Measurements from ENCODE around the gene XRN1. TPM values are rescaled to one million over a fixed set of nuclear protein-coding genes. Genes with fewer than 3 reads are reported as not detected.
"Not testable (repeated sequence)": the region's sequence is repeated elsewhere in the genome, so short reads cannot be mapped to it uniquely, and the experiment has no call there.

XRN1 gene
- total RNA-seq, 1 experiment from 2014 or later: 26.7 TPM

DNA sequence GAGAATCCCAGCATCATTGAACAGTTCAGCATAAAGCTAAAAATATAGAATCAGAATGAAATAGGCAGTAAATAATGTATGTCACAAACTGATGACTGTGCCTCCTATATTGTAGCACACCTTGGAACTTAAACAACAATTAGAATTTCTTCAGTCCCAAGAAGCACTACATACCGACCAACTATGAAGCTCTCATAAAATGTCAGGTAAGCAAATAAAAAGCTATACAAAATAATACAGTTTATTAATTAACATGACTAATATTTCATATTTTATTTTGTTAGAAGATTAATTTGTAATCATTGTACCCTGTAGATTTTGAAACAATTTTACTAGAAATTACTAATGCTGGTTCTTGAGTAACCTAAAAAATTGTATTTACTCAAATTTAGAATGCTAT, 137.4 kb downstream of the XRN1 start:
- intact Hi-C loops (cut with micrococcal nuclease; ENCODE audit: unreplicated experiment): no loop called here
- ChIA-PET CTCF (no interaction called here), POLR2A (ENCODE audit: low non-redundant PET) (no interaction called here)
- no peak overlapping the region for H3K4me3 ChIP-seq (ENCODE audit: low read depth, low read length, poor library complexity, severe bottlenecking)
- no peaks in the 10 kb centered on the region for H3K27me3 ChIP-seq (replicated peaks; ENCODE audit: insufficient read depth, low read depth, low read length, poor library complexity)
- H3K27ac ChIP-seq (ENCODE audit: low read depth, low read length, poor library complexity, severe bottlenecking): no peak overlapping the region
- H3K9me3 ChIP-seq (ENCODE audit: low read depth, low read length, poor library complexity, severe bottlenecking): no peaks in the 10 kb centered on the region
- H3K4me1 ChIP-seq (ENCODE audit: insufficient read depth, low read length, poor library complexity, severe bottlenecking): no peaks in the 10 kb centered on the region
- peaks cover 7% of the 10 kb centered on the region for H3K36me3 ChIP-seq (ENCODE audit: insufficient read depth, low read length, poor library complexity, severe bottlenecking)
- TF ChIP-seq, protein P1, sequence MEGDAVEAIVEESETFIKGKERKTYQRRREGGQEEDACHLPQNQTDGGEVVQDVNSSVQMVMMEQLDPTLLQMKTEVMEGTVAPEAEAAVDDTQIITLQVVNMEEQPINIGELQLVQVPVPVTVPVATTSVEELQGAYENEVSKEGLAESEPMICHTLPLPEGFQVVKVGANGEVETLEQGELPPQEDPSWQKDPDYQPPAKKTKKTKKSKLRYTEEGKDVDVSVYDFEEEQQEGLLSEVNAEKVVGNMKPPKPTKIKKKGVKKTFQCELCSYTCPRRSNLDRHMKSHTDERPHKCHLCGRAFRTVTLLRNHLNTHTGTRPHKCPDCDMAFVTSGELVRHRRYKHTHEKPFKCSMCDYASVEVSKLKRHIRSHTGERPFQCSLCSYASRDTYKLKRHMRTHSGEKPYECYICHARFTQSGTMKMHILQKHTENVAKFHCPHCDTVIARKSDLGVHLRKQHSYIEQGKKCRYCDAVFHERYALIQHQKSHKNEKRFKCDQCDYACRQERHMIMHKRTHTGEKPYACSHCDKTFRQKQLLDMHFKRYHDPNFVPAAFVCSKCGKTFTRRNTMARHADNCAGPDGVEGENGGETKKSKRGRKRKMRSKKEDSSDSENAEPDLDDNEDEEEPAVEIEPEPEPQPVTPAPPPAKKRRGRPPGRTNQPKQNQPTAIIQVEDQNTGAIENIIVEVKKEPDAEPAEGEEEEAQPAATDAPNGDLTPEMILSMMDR (conservative IDR thresholded peaks at IDR 0.05; ENCODE audit: low read depth, low read length): no peak
- no peak for TF ChIP-seq EZH2 (IDR thresholded peaks at IDR 0.05; ENCODE audit: borderline replicate concordance, low read depth, low read length, poor library complexity, severe bottlenecking)
- BruUV-seq (replicated peaks): no TSS peak
- no peak for DNase-seq (ENCODE audit: low spot score)

- H3K27me3 ChIP-seq (replicated peaks; ENCODE audit: insufficient read depth, low read depth, low read length, poor library complexity); H3K27ac ChIP-seq (ENCODE audit: low read depth, low read length, poor library complexity, severe bottlenecking); intact Hi-C loops (cut with micrococcal nuclease; ENCODE audit: unreplicated experiment); H3K9me3 ChIP-seq (ENCODE audit: low read depth, low read length, poor library complexity, severe bottlenecking); H3K4me1 ChIP-seq (ENCODE audit: insufficient read depth, low read length, poor library complexity, severe bottlenecking); BruUV-seq (replicated peaks); H3K36me3 ChIP-seq (ENCODE audit: insufficient read depth, low read length, poor library complexity, severe bottlenecking); POLR2A ChIA-PET (ENCODE audit: low non-redundant PET); CTCF ChIA-PET; DNase-seq (ENCODE audit: low spot score); H3K4me3 ChIP-seq (ENCODE audit: low read depth, low read length, poor library complexity, severe bottlenecking): not testable (repeated sequence)
These were observed 145.0 kb downstream of the XRN1 start for GRCh38 chr3:142302847-142303246.

- BruUV-seq (replicated peaks): no TSS peak
- intact Hi-C loops (cut with micrococcal nuclease; ENCODE audit: unreplicated experiment): no loop called here
These were observed 149.2 kb downstream of the XRN1 start for GRCh38 chr3:142298626-142299025.

GRCh38 chr3:142296507-142296906, 151.3 kb downstream of the XRN1 start:
- CTCF ChIA-PET: no interaction called here
- intact Hi-C loops (cut with micrococcal nuclease; ENCODE audit: unreplicated experiment): no loop called here
- no peak for DNase-seq (ENCODE audit: low spot score)
- no TSS peak for BruUV-seq (replicated peaks)
- Histone ChIP-seq H3K36me3 (ENCODE audit: insufficient read depth, low read length, poor library complexity, severe bottlenecking) (no peaks in the 10 kb centered on the region), H3K27me3 (replicated peaks; ENCODE audit: insufficient read depth, low read depth, low read length, poor library complexity) (no peaks in the 10 kb centered on the region), H3K9me3 (ENCODE audit: low read depth, low read length, poor library complexity, severe bottlenecking) (no peaks in the 10 kb centered on the region), H3K4me3 (ENCODE audit: low read depth, low read length, poor library complexity, severe bottlenecking) (no peak overlapping the region), H3K4me1 (ENCODE audit: insufficient read depth, low read length, poor library complexity, severe bottlenecking) (no peaks in the 10 kb centered on the region), H3K27ac (ENCODE audit: low read depth, low read length, poor library complexity, severe bottlenecking) (no peak overlapping the region)
- POLR2A ChIA-PET (ENCODE audit: low non-redundant PET): no interaction called here
- TF ChIP-seq, protein P1 (conservative IDR thresholded peaks at IDR 0.05; ENCODE audit: low read depth, low read length): no peak
- TF ChIP-seq EZH2 (IDR thresholded peaks at IDR 0.05; ENCODE audit: borderline replicate concordance, low read depth, low read length, poor library complexity, severe bottlenecking): no peak

More at GRCh38 chr3:142298626-142299025, 149.2 kb downstream of the XRN1 start:
- no peak for DNase-seq (ENCODE audit: low spot score)
- no peak overlapping the region for H3K27ac ChIP-seq (ENCODE audit: low read depth, low read length, poor library complexity, severe bottlenecking)
- no peaks in the 10 kb centered on the region for H3K36me3 ChIP-seq (ENCODE audit: insufficient read depth, low read length, poor library complexity, severe bottlenecking)
- no peaks in the 10 kb centered on the region for H3K9me3 ChIP-seq (ENCODE audit: low read depth, low read length, poor library complexity, severe bottlenecking)
- CTCF ChIA-PET: no interaction called here
- TF ChIP-seq EZH2 (IDR thresholded peaks at IDR 0.05; ENCODE audit: borderline replicate concordance, low read depth, low read length, poor library complexity, severe bottlenecking): no peak
- TF ChIP-seq, protein P1 (conservative IDR thresholded peaks at IDR 0.05; ENCODE audit: low read depth, low read length): no peak
- no peak overlapping the region for H3K4me3 ChIP-seq (ENCODE audit: low read depth, low read length, poor library complexity, severe bottlenecking)
- H3K4me1 ChIP-seq (ENCODE audit: insufficient read depth, low read length, poor library complexity, severe bottlenecking): no peaks in the 10 kb centered on the region
- POLR2A ChIA-PET (ENCODE audit: low non-redundant PET): no interaction called here
- no peaks in the 10 kb centered on the region for H3K27me3 ChIP-seq (replicated peaks; ENCODE audit: insufficient read depth, low read depth, low read length, poor library complexity)
